Measurements from ENCODE around the gene KCNJ1.

The KCNJ1 gene

GRCh38 chr11:128848815-128849455 is 18.2 kb downstream of the KCNJ1 start:
- DNase-seq (ENCODE audit: low spot score): peak; percentile 81

GRCh38 chr11:128846985-128847384 is 20.1 kb downstream of the KCNJ1 start:
- no peak for DNase-seq (ENCODE audit: low spot score)

DNA sequence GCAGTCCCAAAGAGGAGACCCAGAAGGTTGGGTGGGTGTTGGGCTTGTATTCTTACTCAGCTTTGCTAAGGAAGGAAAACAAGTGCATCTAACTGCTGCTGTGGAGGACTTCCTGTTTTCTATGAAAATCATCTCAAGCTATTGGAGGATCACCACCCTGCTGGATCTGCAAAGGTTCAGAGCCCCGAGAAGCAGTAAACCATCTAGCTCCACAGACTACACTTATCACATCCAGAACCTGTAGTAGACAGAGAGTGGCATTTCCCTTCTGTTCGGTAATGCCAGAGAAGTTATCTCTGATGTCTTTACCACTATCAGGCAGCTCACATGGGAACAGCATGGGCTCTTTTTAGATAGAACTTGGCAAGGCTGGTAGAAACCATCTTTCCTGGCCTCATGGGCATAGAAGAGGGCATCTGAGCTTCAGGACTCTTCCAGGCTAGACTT is 21.7 kb downstream of the KCNJ1 start:
- DNase-seq (ENCODE audit: low spot score): no peak

DNA sequence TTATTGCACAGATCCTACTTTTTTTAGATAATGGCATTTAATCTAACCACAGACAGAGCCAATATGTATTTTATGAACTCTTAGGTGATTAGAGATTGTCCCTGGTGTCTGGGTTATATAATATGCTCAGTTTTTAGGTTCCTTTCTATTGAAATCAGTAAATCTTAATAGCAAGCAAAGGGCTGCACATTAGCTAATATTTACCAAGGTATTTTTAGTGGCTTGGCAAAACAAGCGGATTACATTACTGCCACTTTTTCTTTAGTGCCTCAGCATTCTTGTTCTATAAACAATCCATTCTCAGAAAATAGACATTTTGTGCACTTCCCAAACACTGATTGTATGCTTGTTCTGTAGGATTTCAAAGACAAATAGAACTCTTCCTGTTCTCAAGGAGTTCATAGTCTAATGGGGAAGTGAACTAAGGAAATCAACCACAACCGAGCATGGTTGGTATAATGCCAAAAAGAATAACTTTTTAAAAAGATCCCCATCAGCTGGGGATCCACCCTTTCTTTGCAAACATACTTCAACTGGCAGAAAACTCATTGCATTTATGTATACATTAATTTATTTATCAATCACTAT is 23.8 kb downstream of the KCNJ1 start:
- no peak for DNase-seq (ENCODE audit: low spot score)

GRCh38 chr11:128841461-128842072 is 25.5 kb downstream of the KCNJ1 start:
- no peak for DNase-seq (ENCODE audit: low spot score)

DNA sequence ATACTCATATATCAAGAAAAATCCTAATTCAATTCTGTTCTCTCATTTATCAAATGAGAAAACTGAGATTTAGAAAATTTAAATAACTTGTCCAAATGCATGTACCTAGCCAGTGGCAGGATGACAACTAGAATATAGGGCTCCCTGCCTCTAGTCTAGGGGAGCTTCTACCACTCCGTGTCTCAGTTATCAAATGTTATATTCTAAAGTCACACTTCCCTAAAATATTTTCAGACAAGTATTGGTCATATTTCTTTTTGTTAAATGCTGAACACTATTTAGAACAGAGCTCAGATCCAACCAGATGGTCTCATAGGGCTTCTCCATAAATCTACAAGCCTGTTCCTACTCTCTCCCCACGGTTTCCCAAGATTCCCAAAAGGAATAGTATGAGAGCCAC is 26.3 kb downstream of the KCNJ1 start:
- DNase-seq (ENCODE audit: low spot score): no peak

DNA sequence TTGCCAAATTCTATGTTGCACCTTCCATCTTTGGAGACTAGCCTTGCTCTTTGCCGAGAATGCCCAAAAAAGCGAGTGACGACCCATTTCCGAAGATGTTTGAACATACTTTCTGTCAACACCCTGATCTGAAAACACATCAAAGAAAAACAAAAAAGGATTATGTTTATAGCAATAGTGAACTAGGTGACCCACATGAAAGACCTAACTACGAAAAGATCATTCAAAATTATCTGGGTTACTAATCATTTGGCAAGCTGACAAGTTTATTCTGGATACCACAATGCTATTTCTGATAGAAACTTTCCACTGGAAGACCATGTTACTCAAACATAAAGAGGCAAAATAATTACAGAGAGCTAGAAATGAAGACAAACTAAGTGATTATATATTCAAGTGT is 27.0 kb downstream of the KCNJ1 start:
- no peak for DNase-seq (ENCODE audit: low spot score)

DNA sequence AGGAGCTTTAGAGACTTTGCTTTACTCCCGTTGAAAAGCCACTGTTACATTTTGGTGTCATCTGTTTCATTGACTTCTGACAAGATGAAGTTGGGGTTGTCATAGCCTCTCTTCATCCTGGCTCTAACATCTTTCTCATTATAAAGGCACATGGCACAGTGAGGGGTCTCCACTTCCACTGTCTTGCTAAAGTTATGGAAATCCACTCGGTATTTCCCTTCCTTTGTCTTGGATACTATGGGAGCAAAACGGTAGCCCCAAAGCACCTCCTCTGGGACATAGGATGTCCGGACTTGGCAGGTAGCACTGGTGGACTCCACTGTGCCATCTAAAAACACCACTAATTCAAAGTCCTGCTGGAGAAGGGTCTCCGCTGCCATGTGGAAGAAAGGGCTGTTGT is 28.0 kb downstream of the KCNJ1 start:
- DNase-seq (ENCODE audit: low spot score): no peak

- no peak for DNase-seq (ENCODE audit: low spot score)
These were observed 29.5 kb downstream of the KCNJ1 start for GRCh38 chr11:128837627-128838026.

DNA sequence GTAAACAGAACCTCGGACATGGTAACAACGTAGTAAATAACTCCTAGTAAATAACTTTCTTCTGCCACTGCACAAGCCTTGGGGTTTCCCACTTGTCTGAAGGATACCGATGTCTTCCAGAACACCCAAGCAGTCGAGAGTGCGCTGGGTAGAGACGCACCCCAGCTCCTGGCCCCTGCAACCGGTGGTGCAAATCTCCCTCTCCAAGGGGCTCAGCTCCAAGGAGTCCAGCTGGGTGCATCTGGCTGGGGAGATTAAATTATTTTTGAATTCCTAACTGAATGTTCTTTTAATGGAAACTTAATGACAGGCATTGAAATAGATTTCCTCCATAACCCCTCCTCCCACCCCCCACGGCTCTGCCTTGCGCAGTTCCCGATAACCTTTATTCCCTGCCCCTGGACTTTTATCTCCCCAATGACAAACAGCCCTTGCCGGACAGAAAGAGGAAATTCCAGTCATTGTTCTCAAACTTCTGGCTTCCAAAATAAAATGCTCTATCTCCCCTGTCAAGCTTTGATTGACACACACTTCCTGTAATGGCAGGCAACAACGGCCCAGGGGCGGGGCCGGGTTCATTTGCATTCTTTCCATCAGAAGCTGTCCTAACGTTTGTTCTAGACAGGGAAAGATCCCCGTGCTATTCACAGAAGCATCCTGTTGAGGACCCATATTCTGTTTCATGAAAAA is 31.2 kb downstream of the KCNJ1 start:
- DNase-seq (ENCODE audit: low spot score): no peak

DNA sequence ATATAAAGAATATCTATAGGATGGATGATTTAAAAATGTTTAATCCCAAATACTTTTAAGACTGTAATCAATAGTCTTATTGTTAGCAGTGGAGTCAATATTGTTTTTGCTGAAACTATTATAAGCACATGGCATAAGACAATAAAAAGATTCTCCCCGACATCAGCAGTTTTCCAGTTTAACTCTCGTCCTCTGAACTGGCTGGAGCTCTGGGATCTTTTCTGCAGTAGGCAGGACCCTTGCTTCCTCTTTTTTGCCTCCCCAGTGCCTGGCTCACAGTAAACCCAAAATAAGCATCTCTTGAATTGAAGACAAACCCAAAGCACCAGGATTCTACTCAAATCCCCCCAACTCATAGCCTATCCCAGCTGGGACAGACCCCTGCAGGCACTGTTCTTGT is 32.9 kb downstream of the KCNJ1 start:
- no peak for DNase-seq (ENCODE audit: low spot score)

GRCh38 chr11:128832121-128832497 is 35.0 kb downstream of the KCNJ1 start:
- no peak for DNase-seq (ENCODE audit: low spot score)

DNA sequence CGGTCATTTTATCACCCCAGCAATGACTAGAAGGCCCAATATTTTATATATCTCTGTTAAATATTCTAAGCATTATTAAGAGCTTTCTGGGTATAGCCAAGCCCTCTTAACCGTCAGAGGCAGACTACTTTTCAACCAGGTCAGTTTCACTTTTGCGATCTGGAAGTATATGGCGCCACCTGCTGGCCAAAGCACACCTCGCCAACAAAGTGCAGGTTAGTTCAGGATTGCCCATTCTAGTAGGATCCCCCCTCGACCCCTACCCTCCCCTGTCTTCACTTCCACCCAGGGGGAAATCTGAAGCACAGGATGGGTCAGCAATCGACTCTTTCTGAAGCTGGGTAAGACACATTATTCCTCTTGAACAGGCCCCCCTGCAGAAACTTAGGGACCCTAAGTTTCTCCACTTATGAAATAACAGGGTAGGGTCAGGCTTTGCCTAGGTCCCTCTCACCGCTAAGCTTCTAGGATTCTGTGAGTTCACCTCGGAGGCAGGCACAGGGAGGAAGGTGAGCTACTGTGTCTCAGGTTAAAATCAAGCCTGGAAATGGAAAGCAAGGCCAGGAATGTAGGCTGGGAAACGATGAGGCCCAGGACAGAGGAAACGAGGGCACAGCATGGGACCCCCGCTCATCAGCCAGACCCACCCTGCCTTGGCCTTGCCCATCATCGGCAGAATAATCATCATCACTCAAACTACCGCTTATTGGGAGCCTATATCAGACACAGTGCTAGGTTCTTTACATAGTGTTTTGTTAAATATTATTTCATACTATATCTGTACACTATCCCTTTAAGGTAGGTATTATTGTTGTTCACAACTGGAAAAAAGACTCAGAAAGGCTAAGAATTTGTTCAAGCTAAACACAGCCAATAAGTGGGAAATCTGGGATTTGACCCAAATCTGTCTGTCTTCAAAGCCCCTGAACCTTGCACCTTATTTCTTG is 35.6 kb downstream of the KCNJ1 start:
- DNase-seq (ENCODE audit: low spot score): peak; percentile 76

GRCh38 chr11:128830290-128831173 is 36.6 kb downstream of the KCNJ1 start:
- no peak for DNase-seq (ENCODE audit: low spot score)

GRCh38 chr11:128828350-128828749 is 38.7 kb downstream of the KCNJ1 start:
- no peak for DNase-seq (ENCODE audit: low spot score)

- DNase-seq (ENCODE audit: low spot score): no peak
These were observed 39.8 kb downstream of the KCNJ1 start for GRCh38 chr11:128827191-128827893.

DNA sequence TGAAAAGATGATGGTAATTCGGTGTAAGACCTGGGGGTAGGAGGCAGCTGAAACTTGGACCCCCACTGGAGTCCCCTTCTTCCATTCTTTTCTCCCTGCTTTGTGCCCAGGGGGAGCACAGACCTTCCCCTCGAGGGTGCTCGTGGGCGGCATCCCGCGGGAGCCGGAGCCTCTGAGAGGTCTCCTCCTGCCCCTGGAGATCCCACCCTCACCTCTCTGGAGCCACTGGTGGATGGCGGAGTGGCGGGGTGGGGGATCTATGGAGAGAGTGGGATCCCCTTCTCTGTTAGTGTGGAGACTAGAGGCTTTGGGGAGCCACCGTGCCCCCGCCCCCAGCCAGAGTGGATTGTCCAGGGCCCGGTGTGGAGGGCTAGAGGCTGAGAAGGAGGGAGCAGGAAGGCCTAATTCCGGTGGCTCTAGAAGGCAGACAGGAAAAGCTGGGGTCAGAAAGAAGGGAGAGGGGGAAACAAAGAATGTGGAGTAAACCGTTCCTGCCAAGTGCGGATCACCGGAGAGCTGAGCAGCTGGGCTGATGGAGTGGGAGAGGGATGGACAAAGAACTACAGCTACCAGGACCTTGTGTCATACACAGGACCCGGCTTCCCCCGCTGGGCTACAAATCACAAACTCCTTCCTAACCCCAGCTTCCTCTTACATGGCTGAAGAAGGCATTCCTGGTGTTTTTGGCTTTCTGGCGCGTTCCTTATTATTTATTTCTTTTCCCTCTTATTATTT is 41.9 kb downstream of the KCNJ1 start:
- DNase-seq (ENCODE audit: low spot score): no peak

DNA sequence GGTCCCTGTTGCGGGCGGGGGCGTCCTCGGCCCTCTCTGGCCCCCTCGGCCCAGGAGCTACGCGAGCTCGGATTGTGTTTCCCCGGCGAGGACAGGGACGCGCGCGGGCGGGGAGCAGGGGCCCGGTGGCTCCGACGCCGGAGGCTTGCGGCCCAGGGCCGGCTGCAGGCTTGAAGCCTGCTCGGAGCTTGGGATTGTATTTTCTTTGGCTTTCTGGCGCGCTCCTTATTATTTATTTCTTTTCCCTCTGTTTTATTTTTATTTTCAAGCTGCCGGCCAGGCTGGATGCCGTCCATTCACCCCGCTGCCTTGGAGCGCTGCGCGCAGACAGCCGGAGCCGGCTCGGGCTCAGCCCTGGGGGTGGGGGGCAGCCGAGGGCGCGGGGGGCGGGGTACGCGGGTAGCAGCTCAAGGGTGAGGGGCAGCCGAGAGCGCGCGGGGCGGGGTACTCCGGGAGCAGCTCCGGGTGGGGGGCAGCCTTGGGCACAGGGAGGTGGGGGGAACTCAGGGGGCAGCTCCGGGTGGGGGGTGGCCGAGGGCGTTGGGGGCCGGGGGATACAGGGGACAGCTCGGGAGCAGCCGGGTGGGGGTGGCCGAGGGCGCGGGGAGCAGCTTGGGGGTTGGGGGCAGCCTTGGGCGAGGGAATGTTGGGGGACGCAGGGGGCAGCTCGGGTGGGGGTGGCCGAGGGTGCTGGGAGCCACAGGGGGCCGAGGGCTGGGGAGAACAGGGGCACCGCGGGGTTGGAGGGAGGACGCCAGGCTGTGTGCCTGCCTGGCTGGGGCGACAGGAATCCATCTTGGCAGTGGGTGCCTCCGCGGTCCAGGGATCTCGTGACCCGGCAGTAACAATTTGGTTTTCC is 42.7 kb downstream of the KCNJ1 start:
- no peak for DNase-seq (ENCODE audit: low spot score)

- DNase-seq (ENCODE audit: low spot score): no peak
These were observed 43.3 kb downstream of the KCNJ1 start for GRCh38 chr11:128823753-128824152.

Data from D341Med (cell line).